Lung (tissue), 12 donors: ENCODE data around the gene TSPOAP1. TPM values are rescaled to one million over a fixed set of nuclear protein-coding genes. Genes with fewer than 3 reads are reported as not detected.

Experiments
- ATAC-seq: fragments of 200-7000 bp; cut with Tn5 transposase; one replicate; pipeline ENCODE4 v1.9.1; 2020; ENCODE audit warnings: moderate number of reproducible peaks; ENCODE audit not compliant: insufficient read depth, low FRiP score
- DNase-seq, 3 donors: peaks; one replicate each; pipeline ENCODE4 v3.0.0-alpha.2; 2013 to 2017
- H3K27ac ChIP-seq, 2 donors: one replicate each; pipeline ENCODE4 v1.5.1; 2013; ENCODE audit warnings: mild to moderate bottlenecking in 2 of 2, moderate library complexity in 2 of 2, control low read depth in 1 of 2, inconsistent platforms in 1 of 2, low read depth in 1 of 2, low read length in 1 of 2
- H3K27me3 ChIP-seq, 3 donors: one replicate each; pipeline ENCODE4 v1.5.1; 2013; ENCODE audit warnings: low read length in 2 of 3; ENCODE audit not compliant: control insufficient read depth in 3 of 3, insufficient read depth in 3 of 3
- H3K36me3 ChIP-seq, 4 donors: one replicate each; pipeline ENCODE4 v1.5.1; 2013; ENCODE audit warnings: low read length in 4 of 4, mild to moderate bottlenecking in 1 of 4, moderate library complexity in 1 of 4; ENCODE audit not compliant: control insufficient read depth in 4 of 4, insufficient read depth in 4 of 4
- H3K4me1 ChIP-seq, 5 donors: one replicate each; pipeline ENCODE4 v1.5.1; 2013; ENCODE audit warnings: low read length in 5 of 5, mild to moderate bottlenecking in 2 of 5, moderate library complexity in 1 of 5; ENCODE audit not compliant: control insufficient read depth in 5 of 5, insufficient read depth in 5 of 5
- H3K4me3 ChIP-seq: one replicate; pipeline ENCODE4 v1.5.1; 2013; ENCODE audit warnings: mild to moderate bottlenecking, control low read depth, moderate library complexity
- H3K9ac ChIP-seq, 2 donors: one replicate each; pipeline ENCODE4 v1.5.1; 2013; ENCODE audit warnings: low read length in 2 of 2, control low read depth in 1 of 2; ENCODE audit not compliant: insufficient read depth in 1 of 2
- H3K9me3 ChIP-seq, 4 donors: one replicate each; pipeline ENCODE4 v1.5.1; 2013; ENCODE audit warnings: low read length in 3 of 4, mild to moderate bottlenecking in 1 of 4, moderate library complexity in 1 of 4; ENCODE audit not compliant: control insufficient read depth in 4 of 4, insufficient read depth in 3 of 4
- CTCF ChIP-seq: IDR thresholded peaks from 2 replicates; pipeline ENCODE4 v1.5.1; 2012; ENCODE audit warnings: mild to moderate bottlenecking; ENCODE audit errors: control extremely low read depth, extremely low read depth
- WGBS, 2 donors: extraction: QIAGEN DNeasy Blood & Tissue Kit; methylation state at CpG; one replicate each; pipeline ENCODE4 v1.1.7; 2013; 5-methylcytosine and 5-hydroxymethylcytosine counted together
- polyA plus RNA-seq, 2 donors: library from polyadenylated mRNA; stranded (reverse); fragments of 200-250 nt; gene quantifications; one replicate each; pipeline ENCODE4 v1.2.1, GENCODE V29; 2013
- total RNA-seq, 2 donors: library from RNA; depleted of rRNA in 1 of 2; stranded (reverse); fragments of >200 nt in 1 of 2; gene quantifications; one replicate each; pipeline ENCODE4 v1.2.1, GENCODE V29; 2014 to 2021
- donor health status: control.
- donor health status: control.
- donor health status: Bipolar disorder and iron deficiency.
- donor health status: healthy.
- donor health status: DM: yes; HTN: yes; CAD: no.

Gene TSPOAP1
- total and polyA plus RNA-seq, 4 donors = 7.0 to 23.5 (median 18.2) TPM

GRCh38 chr17:58365185-58365979 is 36.8 kb upstream of the TSPOAP1 start:
- Histone ChIP-seq H3K27ac (no peak overlapping the region), H3K4me3 (no peak overlapping the region), H3K9ac (no peak overlapping the region), H3K27me3 (no peaks in the 10 kb centered on the region), H3K36me3 (peaks cover 0 to 8% (median under 1%) of the 10 kb centered on the region in 4 donors), H3K4me1 (no peaks in the 10 kb centered on the region), H3K9me3 (no peaks in the 10 kb centered on the region)
- no peak for TF ChIP-seq CTCF
- no peak for ATAC-seq
- no peak for DNase-seq

- DNase-seq (no peak), ATAC-seq (no peak)
- no peaks in the 10 kb centered on the region for H3K9me3 ChIP-seq
- no peak overlapping the region for H3K9ac ChIP-seq
- H3K4me3 ChIP-seq = no peak overlapping the region
- TF ChIP-seq CTCF = no peak
- WGBS, 2 donors = 75 to 77% methylated on average over 7 of the region's 7 CpGs
- H3K27ac ChIP-seq = no peak overlapping the region
- no peaks in the 10 kb centered on the region for H3K4me1 ChIP-seq
- H3K27me3 ChIP-seq = no peaks in the 10 kb centered on the region
- peaks cover 0 to 9% (median under 1%) of the 10 kb centered on the region in 4 donors for H3K36me3 ChIP-seq
Measured at GRCh38 chr17:58364270-58364942, 35.8 kb upstream of the TSPOAP1 start.

- Histone ChIP-seq H3K4me1 (no peaks in the 10 kb centered on the region), H3K9me3 (no peaks in the 10 kb centered on the region), H3K27me3 (no peaks in the 10 kb centered on the region), H3K27ac (no peak overlapping the region), H3K4me3 (no peak overlapping the region), H3K9ac (no peak overlapping the region), H3K36me3 (peaks cover 0 to 9% (median under 1%) of the 10 kb centered on the region in 4 donors)
- no peak for TF ChIP-seq CTCF
- ATAC-seq (no peak), DNase-seq (no peak)
- 84 to 89% methylated on average over 8 of the region's 8 CpGs for WGBS, 2 donors
Measured at GRCh38 chr17:58363457-58364185, 35.0 kb upstream of the TSPOAP1 start.
